H1 (cell line): ENCODE data around the gene ARMC6. TPM values are rescaled to one million over a fixed set of nuclear protein-coding genes. Genes with fewer than 3 reads are reported as not detected.

Experiments used
- KDM5A ChIP-seq: fragments of 200-600 bp; IDR thresholded peaks from 2 replicates; pipeline ENCODE4 v1.7.1; 2012; ENCODE audit warnings: mild to moderate bottlenecking, low read length, inconsistent platforms, mixed read lengths
- NANOG ChIP-seq: IDR thresholded peaks from 2 replicates; pipeline ENCODE4 v1.6.1; 2011; ENCODE audit warnings: low read length, low read depth, mild to moderate bottlenecking, inconsistent platforms; ENCODE audit not compliant: insufficient read depth, poor library complexity, severe bottlenecking
- POLR2AphosphoS5 ChIP-seq: IDR thresholded peaks from 2 replicates; pipeline ENCODE4 v1.6.1; 2011; ENCODE audit warnings: low read depth, low read length
- RNF2 ChIP-seq: fragments of 200-900, 300-1000 bp; sonication (generic); IDR thresholded peaks from 2 replicates; pipeline ENCODE4 v1.7.1; 2016; ENCODE audit warnings: borderline replicate concordance, low read depth, mild to moderate bottlenecking, antibody characterized with exemption, low read length; ENCODE audit not compliant: poor library complexity, severe bottlenecking; ENCODE audit errors: missing control alignments
- SIRT6 ChIP-seq: IDR thresholded peaks from one replicate; pipeline ENCODE4 v1.7.1; 2012; ENCODE audit warnings: low read length, inconsistent platforms
- SIX5 ChIP-seq: IDR thresholded peaks from 2 replicates; pipeline ENCODE4 v1.6.1; 2011; ENCODE audit warnings: mild to moderate bottlenecking, low read depth, low read length
- SRF ChIP-seq: IDR thresholded peaks from 2 replicates; pipeline ENCODE4 v1.6.1; 2011; ENCODE audit warnings: mild to moderate bottlenecking, low read depth, low read length, moderate library complexity
- YY1 ChIP-seq: IDR thresholded peaks from 2 replicates; pipeline ENCODE4 v1.6.1; 2011; ENCODE audit warnings: low read depth, mild to moderate bottlenecking, low read length
- polyA plus RNA-seq, 7 experiments: library from polyadenylated mRNA; depleted of rRNA in 3 of 7; stranded (reverse) in 5 of 7; unstranded in 2 of 7; fragments of >200 nt in 5 of 7; fragments of 200-250 nt in 2 of 7; gene quantifications; 1 replicate in 5 of 7; 2 replicates in 1 of 7; 4 replicates in 1 of 7; pipeline versions ENCODE4 v1.2.1 to v1.2.3, GENCODE V29; 2011 to 2013; ENCODE audit warnings: missing spikeins in 2 of 7, mixed read lengths in 2 of 7
- total RNA-seq: library from RNA; stranded (reverse); fragmentation: NEBNext Ultra II Directional; extraction: Animal tissue kit (Norgen Biotek cat#: 25700); gene quantifications from 2 replicates; pipeline ENCODE4 v1.2.1, GENCODE V29; 2021
- TF ChIP-seq, protein P1 (sequence below): fragments of 300-600 bp; sonication (generic); IDR thresholded peaks from 2 replicates; pipeline ENCODE4 v1.7.1; 2012; ENCODE audit warnings: low read length, moderate library complexity, mild to moderate bottlenecking, inconsistent platforms; ENCODE audit not compliant: insufficient replicate concordance
- TF ChIP-seq, protein P2 (sequence below): IDR thresholded peaks from 2 replicates; pipeline ENCODE4 v1.6.1; 2012; ENCODE audit warnings: low read length, inconsistent platforms

ARMC6 gene
- total and polyA plus RNA-seq, 2 of the 8 experiments (the other 6 are each of a cell fraction or from before 2014, with no cell fraction given): 67.1 to 68.3 TPM

DNA sequence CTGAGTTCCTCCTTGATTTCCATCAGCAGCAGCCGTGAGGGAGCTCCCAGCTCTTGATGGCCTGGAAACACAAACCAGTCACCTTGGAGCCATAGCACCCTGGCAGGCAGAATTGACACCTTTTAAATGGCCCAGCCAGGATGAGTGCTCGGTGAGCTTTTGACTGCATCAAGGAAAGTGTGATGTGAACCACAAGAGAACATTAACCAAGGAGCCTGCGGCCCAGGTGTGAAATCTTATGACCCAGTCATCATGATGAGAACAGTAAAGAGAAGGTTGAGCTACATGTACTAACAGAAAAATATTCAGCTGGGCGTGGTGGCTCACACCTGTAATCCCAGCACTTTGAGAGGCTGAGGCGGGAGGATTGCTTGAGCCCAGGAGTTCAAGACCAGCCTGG is 22.9 kb upstream of the ARMC6 start (continued):
- TF ChIP-seq, protein P1, sequence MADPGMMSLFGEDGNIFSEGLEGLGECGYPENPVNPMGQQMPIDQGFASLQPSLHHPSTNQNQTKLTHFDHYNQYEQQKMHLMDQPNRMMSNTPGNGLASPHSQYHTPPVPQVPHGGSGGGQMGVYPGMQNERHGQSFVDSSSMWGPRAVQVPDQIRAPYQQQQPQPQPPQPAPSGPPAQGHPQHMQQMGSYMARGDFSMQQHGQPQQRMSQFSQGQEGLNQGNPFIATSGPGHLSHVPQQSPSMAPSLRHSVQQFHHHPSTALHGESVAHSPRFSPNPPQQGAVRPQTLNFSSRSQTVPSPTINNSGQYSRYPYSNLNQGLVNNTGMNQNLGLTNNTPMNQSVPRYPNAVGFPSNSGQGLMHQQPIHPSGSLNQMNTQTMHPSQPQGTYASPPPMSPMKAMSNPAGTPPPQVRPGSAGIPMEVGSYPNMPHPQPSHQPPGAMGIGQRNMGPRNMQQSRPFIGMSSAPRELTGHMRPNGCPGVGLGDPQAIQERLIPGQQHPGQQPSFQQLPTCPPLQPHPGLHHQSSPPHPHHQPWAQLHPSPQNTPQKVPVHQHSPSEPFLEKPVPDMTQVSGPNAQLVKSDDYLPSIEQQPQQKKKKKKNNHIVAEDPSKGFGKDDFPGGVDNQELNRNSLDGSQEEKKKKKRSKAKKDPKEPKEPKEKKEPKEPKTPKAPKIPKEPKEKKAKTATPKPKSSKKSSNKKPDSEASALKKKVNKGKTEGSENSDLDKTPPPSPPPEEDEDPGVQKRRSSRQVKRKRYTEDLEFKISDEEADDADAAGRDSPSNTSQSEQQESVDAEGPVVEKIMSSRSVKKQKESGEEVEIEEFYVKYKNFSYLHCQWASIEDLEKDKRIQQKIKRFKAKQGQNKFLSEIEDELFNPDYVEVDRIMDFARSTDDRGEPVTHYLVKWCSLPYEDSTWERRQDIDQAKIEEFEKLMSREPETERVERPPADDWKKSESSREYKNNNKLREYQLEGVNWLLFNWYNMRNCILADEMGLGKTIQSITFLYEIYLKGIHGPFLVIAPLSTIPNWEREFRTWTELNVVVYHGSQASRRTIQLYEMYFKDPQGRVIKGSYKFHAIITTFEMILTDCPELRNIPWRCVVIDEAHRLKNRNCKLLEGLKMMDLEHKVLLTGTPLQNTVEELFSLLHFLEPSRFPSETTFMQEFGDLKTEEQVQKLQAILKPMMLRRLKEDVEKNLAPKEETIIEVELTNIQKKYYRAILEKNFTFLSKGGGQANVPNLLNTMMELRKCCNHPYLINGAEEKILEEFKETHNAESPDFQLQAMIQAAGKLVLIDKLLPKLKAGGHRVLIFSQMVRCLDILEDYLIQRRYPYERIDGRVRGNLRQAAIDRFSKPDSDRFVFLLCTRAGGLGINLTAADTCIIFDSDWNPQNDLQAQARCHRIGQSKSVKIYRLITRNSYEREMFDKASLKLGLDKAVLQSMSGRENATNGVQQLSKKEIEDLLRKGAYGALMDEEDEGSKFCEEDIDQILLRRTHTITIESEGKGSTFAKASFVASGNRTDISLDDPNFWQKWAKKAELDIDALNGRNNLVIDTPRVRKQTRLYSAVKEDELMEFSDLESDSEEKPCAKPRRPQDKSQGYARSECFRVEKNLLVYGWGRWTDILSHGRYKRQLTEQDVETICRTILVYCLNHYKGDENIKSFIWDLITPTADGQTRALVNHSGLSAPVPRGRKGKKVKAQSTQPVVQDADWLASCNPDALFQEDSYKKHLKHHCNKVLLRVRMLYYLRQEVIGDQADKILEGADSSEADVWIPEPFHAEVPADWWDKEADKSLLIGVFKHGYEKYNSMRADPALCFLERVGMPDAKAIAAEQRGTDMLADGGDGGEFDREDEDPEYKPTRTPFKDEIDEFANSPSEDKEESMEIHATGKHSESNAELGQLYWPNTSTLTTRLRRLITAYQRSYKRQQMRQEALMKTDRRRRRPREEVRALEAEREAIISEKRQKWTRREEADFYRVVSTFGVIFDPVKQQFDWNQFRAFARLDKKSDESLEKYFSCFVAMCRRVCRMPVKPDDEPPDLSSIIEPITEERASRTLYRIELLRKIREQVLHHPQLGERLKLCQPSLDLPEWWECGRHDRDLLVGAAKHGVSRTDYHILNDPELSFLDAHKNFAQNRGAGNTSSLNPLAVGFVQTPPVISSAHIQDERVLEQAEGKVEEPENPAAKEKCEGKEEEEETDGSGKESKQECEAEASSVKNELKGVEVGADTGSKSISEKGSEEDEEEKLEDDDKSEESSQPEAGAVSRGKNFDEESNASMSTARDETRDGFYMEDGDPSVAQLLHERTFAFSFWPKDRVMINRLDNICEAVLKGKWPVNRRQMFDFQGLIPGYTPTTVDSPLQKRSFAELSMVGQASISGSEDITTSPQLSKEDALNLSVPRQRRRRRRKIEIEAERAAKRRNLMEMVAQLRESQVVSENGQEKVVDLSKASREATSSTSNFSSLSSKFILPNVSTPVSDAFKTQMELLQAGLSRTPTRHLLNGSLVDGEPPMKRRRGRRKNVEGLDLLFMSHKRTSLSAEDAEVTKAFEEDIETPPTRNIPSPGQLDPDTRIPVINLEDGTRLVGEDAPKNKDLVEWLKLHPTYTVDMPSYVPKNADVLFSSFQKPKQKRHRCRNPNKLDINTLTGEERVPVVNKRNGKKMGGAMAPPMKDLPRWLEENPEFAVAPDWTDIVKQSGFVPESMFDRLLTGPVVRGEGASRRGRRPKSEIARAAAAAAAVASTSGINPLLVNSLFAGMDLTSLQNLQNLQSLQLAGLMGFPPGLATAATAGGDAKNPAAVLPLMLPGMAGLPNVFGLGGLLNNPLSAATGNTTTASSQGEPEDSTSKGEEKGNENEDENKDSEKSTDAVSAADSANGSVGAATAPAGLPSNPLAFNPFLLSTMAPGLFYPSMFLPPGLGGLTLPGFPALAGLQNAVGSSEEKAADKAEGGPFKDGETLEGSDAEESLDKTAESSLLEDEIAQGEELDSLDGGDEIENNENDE: no peak
- TF ChIP-seq RNF2 (no peak), YY1 (no peak), NANOG (no peak), SIX5 (no peak), SIRT6 (no peak), KDM5A (no peak), SRF (no peak), POLR2AphosphoS5 (no peak)
- TF ChIP-seq, protein P2, sequence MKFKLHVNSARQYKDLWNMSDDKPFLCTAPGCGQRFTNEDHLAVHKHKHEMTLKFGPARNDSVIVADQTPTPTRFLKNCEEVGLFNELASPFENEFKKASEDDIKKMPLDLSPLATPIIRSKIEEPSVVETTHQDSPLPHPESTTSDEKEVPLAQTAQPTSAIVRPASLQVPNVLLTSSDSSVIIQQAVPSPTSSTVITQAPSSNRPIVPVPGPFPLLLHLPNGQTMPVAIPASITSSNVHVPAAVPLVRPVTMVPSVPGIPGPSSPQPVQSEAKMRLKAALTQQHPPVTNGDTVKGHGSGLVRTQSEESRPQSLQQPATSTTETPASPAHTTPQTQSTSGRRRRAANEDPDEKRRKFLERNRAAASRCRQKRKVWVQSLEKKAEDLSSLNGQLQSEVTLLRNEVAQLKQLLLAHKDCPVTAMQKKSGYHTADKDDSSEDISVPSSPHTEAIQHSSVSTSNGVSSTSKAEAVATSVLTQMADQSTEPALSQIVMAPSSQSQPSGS: no peak
